ENCODE results near the gene GAB3. TPM values are rescaled to one million over a fixed set of nuclear protein-coding genes. Genes with fewer than 3 reads are reported as not detected.

Gene GAB3
- polyA plus RNA-seq, 2 of the 4 experiments (the other 2 are of a cell fraction): 0.13 to 0.39 TPM

GRCh38 chrX:154751669-154752271, 893 bp upstream of the GAB3 start:
- Histone ChIP-seq H3K4me2 (no peak overlapping the region), H3K4me1 (no peaks in the 10 kb centered on the region), H3K9me3 (no peaks in the 10 kb centered on the region), H3K27ac (no peak overlapping the region), H3K4me3 (no peak overlapping the region)
- no peak for TF ChIP-seq FOSB (CRISPR knock-in tag; IDR thresholded peaks at IDR 0.05)
- TF ChIP-seq FOXS1 (CRISPR knock-in tag; IDR thresholded peaks at IDR 0.05): no peak
- no peak for TF ChIP-seq PHF8 (IDR thresholded peaks at IDR 0.05; ENCODE audit: borderline replicate concordance, low read depth)
- ATAC-seq: no peak
- POLR2A ChIA-PET: no interaction called here
- CTCF ChIA-PET: interaction anchor here (3.7 kb wide), 1 partner anchor 22 kb away, joined by 20 read pairs; no protein-coding TSS in a partner anchor
- no peak for DNase-seq (ENCODE audit: low read depth in 1 of 2, low spot score in 1 of 2)
- WGBS (ENCODE audit: missing lambda C conversion rate): 59% methylated on average over 9 of the region's 9 CpGs
- no peak for FAIRE-seq

DNA sequence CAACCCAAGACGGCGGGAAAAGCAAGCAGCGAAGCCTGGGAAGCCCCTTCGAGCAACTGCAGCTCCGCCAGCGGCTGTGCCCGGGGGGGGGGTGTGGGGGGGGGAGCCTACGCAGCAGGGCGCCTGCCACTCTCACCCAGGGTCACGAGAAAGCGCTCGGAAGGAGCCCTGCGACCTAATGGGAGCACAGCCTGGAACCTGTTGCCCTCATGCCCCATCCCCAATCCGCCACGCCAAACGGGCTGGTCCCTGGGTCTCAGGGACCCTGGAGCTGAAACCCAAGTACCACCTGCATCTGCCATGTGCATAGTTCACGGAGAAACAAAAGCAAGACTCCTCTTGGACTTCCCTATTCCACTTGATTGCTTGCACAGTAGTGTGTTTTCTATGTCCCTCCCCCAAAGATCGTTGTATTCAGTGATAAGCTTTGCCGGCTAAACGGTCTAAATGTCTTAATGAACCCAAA, 359 bp upstream of the GAB3 start:
- DNase-seq (ENCODE audit: low read depth in 1 of 2, low spot score in 1 of 2) (no peak), ATAC-seq (no peak), FAIRE-seq (no peak)
- peak overlapping the region; percentile 67 for H3K4me3 ChIP-seq
- CTCF ChIA-PET: interaction anchor here (0.6 to 4.0 kb wide), 6 partner anchors 11 to 443 kb away, joined by 3 to 44 read pairs (median 12); no protein-coding TSS in a partner anchor
- H3K9me3 ChIP-seq: no peaks in the 10 kb centered on the region
- peak overlapping the region; percentile 91 for H3K4me2 ChIP-seq
- POLR2A ChIA-PET: interaction anchor here (1.3 kb wide), 1 partner anchor 12 kb away, joined by 5 read pairs; the partner anchor contains the start of gene DKC1
- TF ChIP-seq ELK1 (IDR thresholded peaks at IDR 0.05; ENCODE audit: low read depth, low read length) (no peak), TP53 (CRISPR knock-in tag; IDR thresholded peaks at IDR 0.05) (no peak), ZNF302 (CRISPR knock-in tag; IDR thresholded peaks at IDR 0.05) (no peak), HOXB13 (CRISPR knock-in tag; IDR thresholded peaks at IDR 0.05; ENCODE audit: low read depth) (no peak)
- WGBS (ENCODE audit: missing lambda C conversion rate): 71% methylated on average over 7 of the region's 20 CpGs
- H3K27ac ChIP-seq: peak overlapping the region; percentile 68 to 85; a peak in 5 of 6 replicates
- no peaks in the 10 kb centered on the region for H3K4me1 ChIP-seq

DNA sequence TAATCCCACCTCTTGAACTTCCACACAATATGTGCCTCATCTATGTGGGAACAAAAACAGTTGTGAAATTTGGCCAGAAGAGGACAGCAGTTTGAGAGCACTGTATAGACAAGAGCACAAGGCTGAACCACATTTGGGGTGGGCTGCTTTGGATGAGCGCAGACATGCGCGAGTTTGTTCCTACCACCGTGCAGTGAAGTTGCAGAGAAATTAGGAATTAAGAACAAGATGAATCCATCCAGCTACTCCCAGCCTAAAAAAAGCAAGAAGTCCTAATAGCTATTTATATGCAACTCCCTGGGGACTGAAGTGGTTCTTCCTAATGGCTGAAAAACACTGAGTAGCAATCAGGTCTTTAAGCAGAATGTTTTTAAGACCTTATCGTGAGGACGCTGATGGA, 1.0 kb downstream of the GAB3 start:
- H3K9me3 ChIP-seq: no peaks in the 10 kb centered on the region
- no peak overlapping the region for H3K27ac ChIP-seq
- ChIA-PET CTCF (interaction anchor here (1.1 to 4.0 kb wide), 15 partner anchors 11 to 275 kb away, joined by 3 to 44 read pairs (median 7); partner anchors contain the start of gene DKC1), POLR2A (interaction anchor here (1.4 kb wide), 1 partner anchor 13 kb away, joined by 5 read pairs; the partner anchor contains the start of gene DKC1)
- DNase-seq (ENCODE audit: low read depth in 1 of 2, low spot score in 1 of 2) (no peak), ATAC-seq (peak in 1 of 2 experiments; percentile 33; a peak in 2 of 6 replicates), FAIRE-seq (peak; percentile 77)
- TF ChIP-seq HDAC2 (IDR thresholded peaks at IDR 0.05) (no peak), BCL3 (IDR thresholded peaks at IDR 0.05) (no peak), CBX8 (IDR thresholded peaks at IDR 0.05) (no peak), JUNB (IDR thresholded peaks at IDR 0.05) (no peak), FOXS1 (CRISPR knock-in tag; IDR thresholded peaks at IDR 0.05) (no peak), SREBF2 (IDR thresholded peaks at IDR 0.05) (no peak), REST (IDR thresholded peaks at IDR 0.05) (no peak), RARB (CRISPR knock-in tag; IDR thresholded peaks at IDR 0.05) (no peak), SMC3 (IDR thresholded peaks at IDR 0.05) (no peak), TFCP2L1 (CRISPR knock-in tag; IDR thresholded peaks at IDR 0.05) (no peak), FOSL2 (IDR thresholded peaks at IDR 0.05) (no peak), FOSL2 (CRISPR knock-in tag; IDR thresholded peaks at IDR 0.05) (no peak)
- TF ChIP-seq, protein P1, sequence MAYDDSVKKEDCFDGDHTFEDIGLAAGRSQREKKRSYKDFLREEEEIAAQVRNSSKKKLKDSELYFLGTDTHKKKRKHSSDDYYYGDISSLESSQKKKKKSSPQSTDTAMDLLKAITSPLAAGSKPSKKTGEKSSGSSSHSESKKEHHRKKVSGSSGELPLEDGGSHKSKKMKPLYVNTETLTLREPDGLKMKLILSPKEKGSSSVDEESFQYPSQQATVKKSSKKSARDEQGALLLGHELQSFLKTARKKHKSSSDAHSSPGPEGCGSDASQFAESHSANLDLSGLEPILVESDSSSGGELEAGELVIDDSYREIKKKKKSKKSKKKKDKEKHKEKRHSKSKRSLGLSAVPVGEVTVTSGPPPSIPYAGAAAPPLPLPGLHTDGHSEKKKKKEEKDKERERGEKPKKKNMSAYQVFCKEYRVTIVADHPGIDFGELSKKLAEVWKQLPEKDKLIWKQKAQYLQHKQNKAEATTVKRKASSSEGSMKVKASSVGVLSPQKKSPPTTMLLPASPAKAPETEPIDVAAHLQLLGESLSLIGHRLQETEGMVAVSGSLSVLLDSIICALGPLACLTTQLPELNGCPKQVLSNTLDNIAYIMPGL (CRISPR knock-in tag; IDR thresholded peaks at IDR 0.05; ENCODE audit: borderline replicate concordance): no peak
- peak overlapping the region; percentile 91 for H3K4me2 ChIP-seq
- H3K4me1 ChIP-seq: no peaks in the 10 kb centered on the region
- H3K4me3 ChIP-seq: no peak overlapping the region
- 89% methylated on average over 6 of the region's 6 CpGs for WGBS (ENCODE audit: missing lambda C conversion rate)

All from A549 (cell line).